GM21423 (cell line): Measurements from ENCODE around the gene LIPA.
A peak's percentile ranks its signal among the peaks of the same experiment; 100 is the strongest.
"Not testable (repeated sequence)": the region's sequence is repeated elsewhere in the genome, so short reads cannot be mapped to it uniquely, and the experiment has no call there.

ENCODE experiments used
- ATAC-seq: cut with Tn5 transposase; IDR thresholded peaks from one replicate; pipeline ENCODE4 v1.9.1; 2021; ENCODE audit warnings: mild to moderate bottlenecking, moderate library complexity; ENCODE audit not compliant: unreplicated experiment

Gene LIPA

GRCh38 chr10:89171263-89171872 lies 80.2 kb downstream of the LIPA start:
- no peak for ATAC-seq

- ATAC-seq: not testable (repeated sequence)
Observed at GRCh38 chr10:89168354-89168900, 83.1 kb downstream of the LIPA start.

GRCh38 chr10:89167915-89168314 lies 83.7 kb downstream of the LIPA start:
- no peak for ATAC-seq

GRCh38 chr10:89165923-89166322 lies 85.7 kb downstream of the LIPA start:
- no peak for ATAC-seq

DNA sequence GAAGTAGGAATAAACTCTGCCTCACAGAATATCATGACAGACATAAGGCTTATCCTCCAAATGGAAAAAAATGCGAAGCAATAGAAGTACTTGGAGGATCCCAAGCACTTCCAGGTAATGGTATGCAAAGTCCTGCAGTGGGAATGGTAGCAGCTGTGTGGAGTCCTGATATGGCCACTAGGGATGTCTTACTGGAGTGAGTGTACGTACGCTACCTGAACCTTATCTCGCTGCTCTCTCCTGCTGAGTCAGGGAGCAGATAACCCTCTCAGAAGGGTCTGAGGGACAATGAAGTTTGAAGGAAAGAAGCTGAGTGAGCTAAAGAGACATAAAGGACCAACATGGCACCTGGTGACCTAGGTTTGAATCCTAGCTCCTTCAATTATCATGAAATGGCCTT lies 86.7 kb downstream of the LIPA start:
- no peak for ATAC-seq

DNA sequence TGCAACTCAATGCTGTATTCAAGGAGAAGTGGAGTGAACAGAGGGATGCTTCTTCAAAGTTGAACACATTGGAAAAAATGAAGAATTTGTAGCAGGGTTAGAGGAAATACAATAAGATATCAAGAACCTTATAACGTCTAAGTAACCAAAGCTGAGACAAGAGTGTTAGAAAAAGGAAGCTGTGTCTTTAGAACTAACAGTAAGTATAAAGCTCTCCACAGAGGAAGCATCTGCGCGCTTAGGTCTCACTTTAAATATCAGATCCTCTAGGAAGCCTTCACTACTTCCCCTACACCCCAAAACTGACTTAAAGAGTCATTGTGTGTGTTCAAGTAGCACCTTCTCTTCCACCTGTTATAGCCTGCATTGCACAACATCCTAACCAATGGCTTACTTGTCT lies 87.5 kb downstream of the LIPA start:
- ATAC-seq: peak; percentile 16
